ENCODE measurements around the gene LRRFIP2. TPM values are rescaled to one million over a fixed set of nuclear protein-coding genes. Genes with fewer than 3 reads are reported as not detected.

LRRFIP2 gene
- total and polyA plus RNA-seq, 2 of the 8 experiments (the other 6 are each of a cell fraction or from before 2014, with no cell fraction given), result 8.8 to 25.6 TPM

DNA sequence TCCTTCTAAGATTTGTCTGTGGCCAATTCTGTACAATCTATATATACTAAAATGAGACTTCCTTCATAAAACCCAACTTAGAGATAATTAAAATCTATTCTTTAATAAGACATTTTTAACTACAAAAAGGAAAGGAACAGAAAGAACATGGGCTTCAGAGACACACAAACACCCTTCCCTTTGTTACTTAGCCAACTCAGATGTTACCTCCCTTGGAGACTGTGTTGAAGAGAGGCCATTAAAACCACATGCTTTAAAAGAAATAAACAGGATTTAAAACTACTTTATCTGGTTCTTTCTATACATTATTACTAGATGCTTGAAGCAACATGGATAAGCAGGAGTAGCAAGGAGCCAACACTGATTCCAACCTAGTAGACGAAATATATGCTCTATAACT is 42.0 kb downstream of the LRRFIP2 start:
- Histone ChIP-seq H2BK12ac (ENCODE audit: low read depth, low read length) (no peak overlapping the region), H3K36me3 (ENCODE audit: control insufficient read depth in 2 of 4, insufficient read depth in 4 of 4, low read length in 3 of 4) (no peaks in the 10 kb centered on the region), H4K5ac (ENCODE audit: insufficient read length, low read depth, low read length) (no peak overlapping the region), H3K4me3 (ENCODE audit: extremely low read depth in 1 of 4, insufficient read depth in 2 of 4, low read depth in 3 of 4, low read length in 4 of 4) (no peak overlapping the region), H3K79me1 (ENCODE audit: low read depth, low read length) (peaks cover 2% of the 10 kb centered on the region; the same call in 1 of the 2 replicates), H2BK20ac (ENCODE audit: low read length) (no peak overlapping the region), H3K9ac (replicated peaks in 1 of 4; ENCODE audit: extremely low read depth in 1 of 4, low read depth in 3 of 4, low read length in 3 of 4) (no peak overlapping the region), H3K27me3 (replicated peaks in 1 of 4; ENCODE audit: control insufficient read depth in 3 of 4, extremely low read depth in 1 of 4, insufficient read depth in 3 of 4, low read length in 3 of 4) (no peaks in the 10 kb centered on the region), H3K4me2 (ENCODE audit: insufficient read depth in 1 of 2, low read depth in 2 of 2, low read length in 2 of 2) (no peak overlapping the region), H3K79me2 (ENCODE audit: control insufficient read depth in 1 of 2, insufficient read depth in 2 of 2, low read length in 2 of 2) (peaks cover 0 to 3% of the 10 kb centered on the region in 2 experiments; a peak in 3 of 4 replicates), H4K8ac (ENCODE audit: extremely low read depth, insufficient read depth, low read length) (no peak overlapping the region), H3K14ac (ENCODE audit: insufficient read length) (no peak overlapping the region), H3K56ac (replicated peaks; ENCODE audit: insufficient read length, low read depth, low read length) (no peak overlapping the region), H3K18ac (ENCODE audit: extremely low read depth, low read length) (no peak overlapping the region), H4K20me1 (replicated peaks in 1 of 2; ENCODE audit: control insufficient read depth in 1 of 2, insufficient read depth in 2 of 2, low read length in 2 of 2) (no peaks in the 10 kb centered on the region), H3K23me2 (ENCODE audit: low read depth, low read length) (no peaks in the 10 kb centered on the region), H3K9me3 (ENCODE audit: insufficient read depth in 2 of 2, low read depth in 1 of 2, low read length in 1 of 2) (no peaks in the 10 kb centered on the region), H4K91ac (replicated peaks; ENCODE audit: insufficient read length, low read length) (no peak overlapping the region), H3K23ac (ENCODE audit: insufficient read length) (no peak overlapping the region), H3K4me1 (replicated peaks in 1 of 4; ENCODE audit: control insufficient read depth in 3 of 4, insufficient read depth in 4 of 4, low read length in 3 of 4) (peaks cover 0 to 2% (median 2%) of the 10 kb centered on the region in 4 experiments; a peak in 3 of 7 replicates), H3K27ac (ENCODE audit: low read depth, low read length) (no peak overlapping the region), H2BK5ac (ENCODE audit: low read depth, low read length) (no peak overlapping the region), H2BK120ac (replicated peaks; ENCODE audit: low read depth, low read length) (no peak overlapping the region), H2AK5ac (ENCODE audit: low read depth, low read length) (no peak overlapping the region), H2BK15ac (ENCODE audit: low read length) (no peak overlapping the region), H2AFZ (ENCODE audit: low read length) (no peak overlapping the region), H3K4ac (replicated peaks; ENCODE audit: insufficient read length, low read depth, low read length) (no peak overlapping the region)
- FAIRE-seq, result no peak
- no peak for DNase-seq (ENCODE audit: low read depth in 1 of 2, low spot score in 2 of 2)
- CTCF ChIA-PET (ENCODE audit: partially characterized antibody), result no interaction called here
- WGBS, 2 experiments (ENCODE audit: extremely low coverage in 1 of 2, insufficient coverage in 1 of 2, insufficient read length in 1 of 2, insufficient replicate concordance in 2 of 2, low coverage in 1 of 2, low lambda C conversion rate in 2 of 2, missing lambda C conversion rate in 1 of 2), result 78% methylated on average over 1 of the region's 1 CpG; no CpG with 5 or more reads in 1 of the 2 experiments
- POLR2A ChIA-PET (ENCODE audit: partially characterized antibody), result no interaction called here
- TF ChIP-seq CHD2 (IDR thresholded peaks at IDR 0.05; ENCODE audit: low read length) (no peak), EGR1 (IDR thresholded peaks at IDR 0.05; ENCODE audit: borderline replicate concordance, low read depth, low read length) (no peak), GTF2F1 (IDR thresholded peaks at IDR 0.05; ENCODE audit: borderline replicate concordance, low read depth, low read length) (no peak), TCF12 (IDR thresholded peaks at IDR 0.05; ENCODE audit: low read depth, low read length) (no peak), BCL11A (IDR thresholded peaks at IDR 0.05; ENCODE audit: low read depth in 2 of 2, low read length in 2 of 2) (no peak), PHF8 (conservative IDR thresholded peaks at IDR 0.05; ENCODE audit: low read depth, low read length) (no peak), SIRT6 (IDR thresholded peaks at IDR 0.05; ENCODE audit: low read length) (no peak), RNF2 (IDR thresholded peaks at IDR 0.05; ENCODE audit: borderline replicate concordance, low read depth, low read length, missing control alignments, poor library complexity, severe bottlenecking) (no peak), GABPA (IDR thresholded peaks at IDR 0.05; ENCODE audit: borderline replicate concordance, insufficient read depth, low read length) (no peak), BRCA1 (IDR thresholded peaks at IDR 0.05; ENCODE audit: low read depth, low read length) (no peak), KDM1A (IDR thresholded peaks at IDR 0.05; ENCODE audit: borderline replicate concordance, low read length) (no peak), SP1 (IDR thresholded peaks at IDR 0.05; ENCODE audit: low read depth, low read length) (no peak), ZNF274 (IDR thresholded peaks at IDR 0.05; ENCODE audit: borderline replicate concordance, extremely low read depth, low read length) (no peak)
- TF ChIP-seq, protein P1, sequence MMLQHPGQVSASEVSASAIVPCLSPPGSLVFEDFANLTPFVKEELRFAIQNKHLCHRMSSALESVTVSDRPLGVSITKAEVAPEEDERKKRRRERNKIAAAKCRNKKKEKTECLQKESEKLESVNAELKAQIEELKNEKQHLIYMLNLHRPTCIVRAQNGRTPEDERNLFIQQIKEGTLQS (IDR thresholded peaks at IDR 0.05; ENCODE audit: insufficient read depth, low read depth, low read length), result no peak
